OCI-LY3 (cell line): ENCODE measurements around the gene STK32C.

ENCODE experiments used
- EZH2phosphoT487 ChIP-seq: fragments of 200-600 bp; shearing (Covaris generic); IDR thresholded peaks from 2 replicates; pipeline ENCODE4 v1.6.1; 2018; ENCODE audit warnings: antibody characterized with exemption, mixed run types, low read depth
- TF ChIP-seq, protein P1 (sequence below): fragments of 200-600, 300-600 bp; sonication (generic); IDR thresholded peaks from 2 replicates; pipeline ENCODE4 v1.5.1; 2014; ENCODE audit warnings: antibody characterized with exemption, low read length, low read depth

DNA sequence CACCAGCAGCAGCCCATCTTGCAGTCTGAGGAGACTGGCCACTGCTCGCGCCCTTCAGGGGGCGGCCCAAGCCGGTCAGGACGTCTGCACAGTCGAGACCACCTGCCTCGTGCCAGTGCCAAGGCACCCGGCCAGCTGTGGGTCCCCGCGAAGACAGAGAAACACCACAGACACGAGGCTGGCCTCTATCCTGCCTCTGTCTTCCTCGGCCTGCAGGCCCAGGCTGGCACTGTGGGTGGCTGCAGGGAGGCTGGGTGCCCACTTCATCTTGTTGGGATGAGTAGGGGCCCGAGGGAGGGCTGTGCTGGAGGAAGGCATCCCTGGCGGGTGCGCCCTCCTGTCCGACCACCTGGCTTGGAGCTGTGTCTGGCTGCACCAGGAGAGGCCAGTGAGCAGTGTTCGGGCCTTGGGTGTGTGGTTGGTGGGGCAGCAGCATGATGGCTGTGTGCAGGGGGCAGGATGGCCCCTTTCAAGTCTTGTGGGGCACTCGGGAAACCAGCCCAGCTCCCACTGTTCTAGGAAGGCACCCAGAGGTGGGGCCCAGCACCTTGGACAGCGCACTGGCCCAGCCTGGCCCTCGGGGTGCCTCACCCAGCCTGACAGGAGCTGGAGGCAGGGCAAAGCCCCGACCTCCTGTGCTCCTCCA is 113.7 kb downstream of the STK32C start:
- TF ChIP-seq, protein P1, sequence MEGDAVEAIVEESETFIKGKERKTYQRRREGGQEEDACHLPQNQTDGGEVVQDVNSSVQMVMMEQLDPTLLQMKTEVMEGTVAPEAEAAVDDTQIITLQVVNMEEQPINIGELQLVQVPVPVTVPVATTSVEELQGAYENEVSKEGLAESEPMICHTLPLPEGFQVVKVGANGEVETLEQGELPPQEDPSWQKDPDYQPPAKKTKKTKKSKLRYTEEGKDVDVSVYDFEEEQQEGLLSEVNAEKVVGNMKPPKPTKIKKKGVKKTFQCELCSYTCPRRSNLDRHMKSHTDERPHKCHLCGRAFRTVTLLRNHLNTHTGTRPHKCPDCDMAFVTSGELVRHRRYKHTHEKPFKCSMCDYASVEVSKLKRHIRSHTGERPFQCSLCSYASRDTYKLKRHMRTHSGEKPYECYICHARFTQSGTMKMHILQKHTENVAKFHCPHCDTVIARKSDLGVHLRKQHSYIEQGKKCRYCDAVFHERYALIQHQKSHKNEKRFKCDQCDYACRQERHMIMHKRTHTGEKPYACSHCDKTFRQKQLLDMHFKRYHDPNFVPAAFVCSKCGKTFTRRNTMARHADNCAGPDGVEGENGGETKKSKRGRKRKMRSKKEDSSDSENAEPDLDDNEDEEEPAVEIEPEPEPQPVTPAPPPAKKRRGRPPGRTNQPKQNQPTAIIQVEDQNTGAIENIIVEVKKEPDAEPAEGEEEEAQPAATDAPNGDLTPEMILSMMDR: no peak
- no peak for TF ChIP-seq EZH2phosphoT487
